ENCODE measurements around the gene RALBP1.

The RALBP1 gene

DNA sequence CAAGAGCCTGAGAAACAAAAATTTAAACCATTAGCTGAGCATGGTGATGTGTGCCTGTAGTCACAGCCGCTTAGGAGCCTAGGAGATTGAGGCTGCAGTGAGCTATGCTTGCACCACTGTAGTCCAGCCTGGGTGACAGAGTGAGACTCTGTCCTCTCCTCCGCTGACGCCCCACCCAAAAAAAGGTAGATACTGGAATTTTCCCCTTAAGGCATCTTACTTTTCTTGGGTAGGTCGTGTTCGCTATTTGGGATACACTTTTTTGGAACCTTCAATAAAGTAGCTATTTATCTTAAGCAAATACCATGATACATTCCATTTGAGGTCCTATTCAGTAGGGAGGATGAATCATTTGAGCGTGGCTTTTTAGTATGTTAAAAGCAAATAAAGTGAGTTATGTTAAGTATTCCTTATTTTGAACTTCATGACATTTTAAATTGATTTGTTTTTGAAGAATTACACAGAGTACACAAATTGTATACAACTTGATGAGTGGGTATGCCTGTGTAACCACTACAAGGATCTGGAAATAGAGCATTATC is 38.7 kb downstream of the RALBP1 start:
- DNase-seq: no peak

GRCh38 chr18:9516437-9517064 is 41.2 kb downstream of the RALBP1 start:
- peak; percentile 61 for DNase-seq

DNA sequence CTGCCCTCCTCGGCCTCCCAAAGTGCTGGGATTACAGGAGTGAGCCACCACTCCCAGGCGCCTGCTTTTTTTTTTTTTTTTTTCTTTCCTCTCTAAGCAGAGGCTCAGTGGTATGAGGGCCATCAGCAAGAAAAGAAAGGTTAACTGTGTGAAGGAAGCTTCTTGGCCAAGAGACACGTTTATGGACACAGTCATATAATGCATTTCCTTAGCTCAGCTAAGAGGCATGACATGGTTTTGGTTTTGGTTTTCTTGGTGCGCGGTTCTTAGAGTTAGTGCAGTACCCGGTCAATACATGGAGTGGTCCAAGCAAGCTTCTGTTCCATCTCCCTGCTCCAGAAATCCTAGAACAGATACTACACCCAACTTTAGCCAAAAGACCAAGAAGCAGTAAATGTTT is 42.6 kb downstream of the RALBP1 start:
- no peak for DNase-seq

- DNase-seq: no peak
Observed at GRCh38 chr18:9519399-9519798, 44.1 kb downstream of the RALBP1 start.

DNA sequence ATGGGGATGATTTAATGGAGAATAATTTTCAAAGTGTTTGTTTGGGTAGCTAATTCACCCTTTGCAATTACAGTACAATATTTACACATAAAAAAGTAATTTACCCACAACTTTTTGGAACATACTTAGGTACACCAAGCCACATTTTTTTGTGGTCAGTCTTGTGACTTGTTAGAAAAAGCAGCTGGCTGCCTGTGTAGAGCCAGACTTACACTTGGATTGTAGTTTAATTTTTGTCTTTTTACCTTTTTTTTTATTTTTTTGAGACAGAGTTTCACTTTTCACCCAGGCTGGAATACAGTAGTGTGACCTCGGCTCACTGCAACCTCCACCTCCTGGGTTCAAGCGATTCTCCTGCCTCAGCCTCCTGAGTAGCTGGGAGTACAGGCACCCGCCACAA is 45.4 kb downstream of the RALBP1 start:
- DNase-seq: no peak

GRCh38 chr18:9521770-9522169 is 46.5 kb downstream of the RALBP1 start:
- no peak for DNase-seq

DNA sequence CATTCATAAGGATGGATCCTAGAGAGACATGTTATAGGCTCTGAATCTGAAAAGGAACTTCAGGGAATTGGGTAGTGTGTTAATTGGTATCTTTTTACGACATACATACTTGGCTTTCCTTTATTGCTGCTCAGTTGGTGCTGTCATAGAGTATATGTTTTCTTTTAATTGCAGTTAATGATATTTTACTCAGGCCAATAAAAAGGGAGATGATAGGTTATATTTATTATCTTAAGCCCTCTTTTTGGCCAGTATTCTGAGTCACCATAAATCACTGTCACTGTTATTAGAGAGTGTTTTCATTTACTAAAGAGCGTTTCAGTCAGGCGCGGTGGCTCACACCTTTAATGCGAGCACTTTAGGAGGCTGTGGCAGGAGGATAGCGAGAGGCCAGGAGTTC is 47.6 kb downstream of the RALBP1 start:
- no peak for DNase-seq

DNA sequence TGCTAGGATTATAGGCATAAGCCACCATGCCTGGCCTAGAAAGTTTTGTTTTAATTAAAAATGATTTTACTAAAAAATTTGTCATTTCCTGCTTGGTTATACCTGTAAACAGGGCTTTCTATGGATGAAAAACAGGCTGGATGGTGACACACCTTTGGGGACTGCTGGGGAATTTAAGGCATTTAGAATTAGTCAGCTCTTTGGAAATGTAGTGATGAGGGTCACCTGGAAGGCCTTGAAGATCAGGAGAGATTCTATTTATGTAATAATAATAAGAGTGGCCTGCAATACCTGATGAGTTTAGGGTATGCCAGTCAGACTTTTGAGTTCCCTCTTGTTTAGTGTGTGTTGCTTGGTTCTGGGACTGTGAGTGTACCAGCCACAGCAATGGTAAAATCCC is 51.1 kb downstream of the RALBP1 start:
- DNase-seq: no peak

DNA sequence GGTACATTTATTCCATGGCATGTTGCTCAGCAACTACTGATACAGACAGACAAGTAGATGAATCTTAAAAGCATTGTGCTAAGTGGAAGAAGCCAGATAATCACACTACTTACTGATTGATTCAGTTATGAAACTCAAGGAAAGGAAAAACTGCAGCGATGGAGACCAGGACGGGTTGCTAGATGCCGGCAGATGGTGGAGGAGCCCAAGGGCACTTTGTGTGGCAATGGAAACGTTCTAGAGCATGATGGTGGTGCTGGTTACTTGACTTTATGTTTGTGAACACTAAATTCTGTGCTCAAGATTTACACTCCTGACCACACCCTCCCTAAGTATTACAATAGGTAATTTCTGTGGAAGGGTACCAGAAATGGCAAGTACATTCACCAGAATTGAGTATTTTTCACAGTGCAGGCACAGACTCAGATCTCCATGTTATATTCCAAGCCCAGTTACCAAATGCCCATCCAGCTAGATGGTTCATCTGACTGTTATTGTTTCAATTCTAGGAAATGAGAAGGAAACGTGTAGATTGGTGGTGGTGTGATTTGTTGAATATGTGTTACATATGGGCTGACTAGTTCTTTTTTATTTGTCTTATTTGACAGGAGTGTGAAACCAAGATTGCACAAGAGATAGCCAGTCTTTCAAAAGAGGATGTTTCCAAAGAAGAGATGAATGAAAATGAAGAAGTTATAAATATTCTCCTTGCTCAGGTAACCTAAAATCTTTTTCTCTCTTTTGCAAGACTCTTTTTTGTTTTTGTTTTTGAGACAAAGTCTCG is 55.1 kb downstream of the RALBP1 start:
- no peak for DNase-seq

- DNase-seq: no peak
Observed at GRCh38 chr18:9531791-9532410, 56.6 kb downstream of the RALBP1 start.

DNA sequence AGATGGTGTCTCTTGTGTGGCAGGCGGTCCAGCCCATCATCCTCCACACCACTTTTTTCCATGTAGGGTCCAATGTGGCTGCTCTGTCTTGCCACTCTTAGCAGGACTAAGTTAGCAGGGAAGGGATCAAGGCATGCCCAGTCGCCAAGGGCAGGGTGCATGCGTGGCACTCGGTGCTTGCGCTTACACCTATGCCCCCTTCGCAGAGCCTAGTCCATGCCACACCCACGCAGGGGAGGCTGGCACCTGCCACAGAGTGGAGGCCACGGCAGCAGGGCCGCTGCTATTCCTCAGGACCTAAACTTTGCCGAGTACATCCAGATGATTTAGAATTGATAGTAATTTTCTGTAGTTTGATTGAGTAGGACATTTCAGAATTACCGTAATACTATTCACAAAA is 59.5 kb downstream of the RALBP1 start:
- DNase-seq: no peak

- no peak for DNase-seq
Observed at GRCh38 chr18:9535430-9535991, 60.2 kb downstream of the RALBP1 start.

DNA sequence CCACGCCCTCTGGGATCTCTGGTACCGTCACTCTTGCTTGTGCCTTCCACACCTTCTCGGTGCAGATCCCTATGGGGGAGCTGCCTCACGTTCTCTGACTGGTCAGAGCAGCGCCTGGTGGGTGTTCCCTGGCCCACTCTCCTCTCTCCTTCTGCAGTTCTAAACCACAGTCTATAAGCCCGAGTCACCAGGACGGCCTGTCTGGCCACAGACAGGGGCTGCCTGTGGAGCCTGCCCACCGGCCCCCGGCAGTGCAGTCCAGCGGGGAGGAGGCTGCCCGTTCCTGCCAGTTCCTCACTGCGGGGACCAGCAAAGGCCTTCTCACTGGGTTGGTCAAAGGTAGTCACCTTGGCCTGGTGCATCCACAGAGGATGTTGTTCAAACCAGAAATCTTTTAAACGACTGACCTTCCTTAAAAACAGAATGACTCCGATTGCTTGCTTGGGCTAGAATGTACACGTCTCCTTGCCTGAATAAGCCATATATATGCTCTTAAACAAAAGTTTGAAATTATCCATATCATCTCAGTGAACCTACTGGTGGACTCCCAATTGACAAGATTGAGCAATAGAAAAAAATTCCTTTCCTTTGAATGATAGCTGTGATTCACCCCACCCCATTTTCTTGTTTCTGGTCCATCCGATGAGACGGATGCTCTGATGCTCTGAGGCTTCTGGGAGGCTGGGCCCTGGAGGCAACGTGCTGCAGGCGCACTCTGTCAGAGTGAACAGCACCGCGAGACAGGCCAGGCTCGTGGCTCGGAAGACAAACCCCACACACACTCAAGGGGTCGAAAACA is 61.2 kb downstream of the RALBP1 start:
- no peak for DNase-seq

GRCh38 chr18:9537677-9538076 is 62.4 kb downstream of the RALBP1 start:
- DNase-seq: no peak

DNA sequence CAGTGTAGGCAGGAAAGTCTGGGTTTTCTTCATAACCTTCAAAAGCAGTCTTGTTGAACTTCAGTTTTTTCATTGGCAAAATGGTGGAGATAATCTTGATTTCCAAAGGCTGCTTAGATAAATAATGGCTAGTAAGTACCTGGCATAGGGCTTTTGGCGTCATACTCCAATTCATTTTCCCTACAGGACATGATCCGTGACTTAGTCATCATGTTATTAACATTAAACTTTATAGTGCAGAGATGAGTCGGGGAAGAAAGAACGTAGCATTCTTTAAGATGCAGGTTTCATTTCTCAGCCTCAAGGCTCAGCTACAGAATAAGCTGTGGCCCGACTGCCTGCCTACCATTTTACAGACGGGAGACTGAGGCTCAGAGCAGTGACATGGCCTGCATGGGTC is 64.0 kb downstream of the RALBP1 start:
- no peak for DNase-seq

- DNase-seq: no peak
Observed at GRCh38 chr18:9539938-9540337, 64.6 kb downstream of the RALBP1 start.

DNA sequence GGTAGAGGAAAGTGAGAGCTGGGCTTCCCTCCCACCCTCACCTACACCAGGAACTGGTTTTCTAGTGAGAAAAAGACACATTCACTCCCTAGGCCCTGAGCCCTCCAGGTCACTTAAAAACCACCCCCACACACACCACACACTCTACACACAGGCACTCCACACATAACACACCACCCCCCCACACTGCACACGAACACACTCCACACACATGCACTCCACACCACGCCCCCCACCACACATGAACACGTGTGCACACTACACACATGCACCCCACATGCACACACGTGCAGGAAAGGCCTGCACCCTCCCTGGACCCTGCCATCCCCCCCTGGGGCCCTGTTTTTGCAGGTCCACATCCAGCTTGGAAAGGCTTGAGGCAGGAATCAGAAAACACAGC is 67.6 kb downstream of the RALBP1 start:
- DNase-seq: no peak

- no peak for DNase-seq
Observed at GRCh38 chr18:9545029-9545428, 69.7 kb downstream of the RALBP1 start.

DNA sequence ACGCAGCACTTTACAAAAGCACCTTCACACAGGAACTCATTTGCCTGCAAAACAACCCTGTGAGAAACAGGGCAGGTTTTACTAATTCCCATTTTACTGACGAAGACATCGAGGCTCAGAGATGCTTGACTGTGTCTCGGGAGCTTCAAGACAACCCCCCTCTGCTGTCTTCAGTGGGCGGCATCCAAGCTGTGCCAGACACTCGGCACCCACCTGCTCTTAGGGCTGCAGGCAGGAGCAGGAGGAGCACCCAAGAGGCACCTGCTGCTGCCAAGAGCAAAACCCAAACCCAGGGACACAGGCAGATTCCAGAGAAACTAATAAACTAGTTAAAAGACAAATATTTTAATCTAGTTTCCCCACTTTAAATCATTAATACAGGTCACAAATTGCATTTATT is 71.2 kb downstream of the RALBP1 start:
- DNase-seq: peak; percentile 29

GRCh38 chr18:9547782-9548181 is 72.5 kb downstream of the RALBP1 start:
- no peak for DNase-seq

DNA sequence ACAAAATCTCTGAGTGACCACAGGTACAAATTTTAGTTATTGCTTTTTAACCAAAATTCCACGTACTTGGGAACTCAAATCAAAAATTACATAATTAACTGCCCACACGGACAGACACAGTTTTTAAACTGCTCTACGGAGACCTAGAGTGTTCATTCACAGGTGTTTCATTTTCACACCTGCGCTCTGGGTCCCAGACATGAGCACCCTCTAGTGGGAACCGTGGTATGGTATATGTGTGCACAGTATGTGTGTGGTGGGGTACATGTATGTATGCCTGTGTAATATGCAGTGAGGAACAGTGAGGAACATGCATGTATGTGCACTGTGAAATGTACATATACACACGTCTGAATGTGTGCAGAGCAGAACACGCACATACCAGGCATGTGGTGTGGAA is 74.1 kb downstream of the RALBP1 start:
- no peak for DNase-seq

- no peak for DNase-seq
Observed at GRCh38 chr18:9550429-9550828, 75.1 kb downstream of the RALBP1 start.

GRCh38 chr18:9552191-9552590 is 76.9 kb downstream of the RALBP1 start:
- DNase-seq: no peak

Measured in NCI-H2171 (cell line).